ENCODE data around the gene SQOR.
A peak's percentile ranks its signal among the peaks of the same experiment; 100 is the strongest.

SQOR gene

DNA sequence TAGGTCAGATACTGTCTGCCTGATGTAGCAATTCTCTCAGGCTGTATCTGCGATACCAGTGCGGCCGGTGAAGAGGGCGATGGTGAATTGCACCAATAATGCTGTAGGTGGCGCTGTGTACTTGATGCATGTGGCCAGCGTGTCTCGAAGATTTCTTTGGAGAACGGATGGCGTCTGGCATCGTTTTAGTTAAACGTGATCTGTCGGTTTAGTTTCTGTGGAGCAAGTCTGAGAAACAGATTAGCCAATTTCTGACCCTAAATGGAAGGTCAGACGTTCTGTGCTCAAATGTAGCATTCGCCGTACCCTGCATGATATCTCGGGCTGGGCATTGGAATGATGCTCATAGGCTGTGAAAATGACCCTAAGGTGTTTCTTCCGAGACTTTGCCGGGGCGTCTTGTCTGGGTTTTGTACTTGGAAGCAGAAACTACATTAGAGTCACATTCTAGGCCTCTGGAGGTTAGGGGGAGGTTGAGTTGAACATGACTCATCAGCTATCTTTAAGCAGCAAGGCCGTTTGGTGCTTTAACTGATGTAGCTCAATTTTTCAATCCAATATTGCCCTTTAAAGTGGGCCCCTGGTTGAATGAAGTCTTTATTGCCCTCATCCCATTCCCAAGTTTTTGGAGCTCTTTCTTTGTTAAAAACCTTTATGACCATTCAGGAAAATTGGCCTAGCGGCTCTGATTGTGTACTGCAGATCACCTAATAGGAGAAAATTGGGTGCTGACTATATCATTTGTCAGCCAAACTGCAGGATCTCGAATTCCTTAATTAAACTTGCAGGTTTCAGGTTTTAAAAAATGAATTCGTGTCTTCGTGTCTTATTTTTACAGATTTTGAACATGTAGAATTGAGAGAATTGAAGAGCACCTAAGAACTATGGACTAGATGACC lies 80.0 kb downstream of the SQOR start:
- DNase-seq: peak; percentile 32

DNA sequence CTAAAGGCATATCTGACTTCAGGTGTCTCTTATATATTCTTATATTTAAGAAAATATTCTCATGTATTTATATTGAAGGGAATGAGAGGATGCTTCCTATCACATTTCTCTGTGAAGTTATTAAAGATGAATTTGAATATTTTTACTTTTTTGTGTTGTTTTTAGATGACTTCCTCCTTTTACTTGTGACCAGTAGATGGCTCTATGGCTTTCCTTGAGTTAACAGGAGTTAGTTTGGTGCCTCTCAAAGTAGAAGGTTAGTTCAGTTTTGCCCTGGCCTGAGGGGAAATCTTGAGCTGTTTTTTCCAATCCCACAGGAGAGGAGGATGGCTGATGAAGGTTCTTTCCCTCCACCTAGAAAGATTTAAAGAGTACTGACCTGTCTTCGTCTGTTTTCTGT lies 80.7 kb downstream of the SQOR start:
- DNase-seq: no peak

DNA sequence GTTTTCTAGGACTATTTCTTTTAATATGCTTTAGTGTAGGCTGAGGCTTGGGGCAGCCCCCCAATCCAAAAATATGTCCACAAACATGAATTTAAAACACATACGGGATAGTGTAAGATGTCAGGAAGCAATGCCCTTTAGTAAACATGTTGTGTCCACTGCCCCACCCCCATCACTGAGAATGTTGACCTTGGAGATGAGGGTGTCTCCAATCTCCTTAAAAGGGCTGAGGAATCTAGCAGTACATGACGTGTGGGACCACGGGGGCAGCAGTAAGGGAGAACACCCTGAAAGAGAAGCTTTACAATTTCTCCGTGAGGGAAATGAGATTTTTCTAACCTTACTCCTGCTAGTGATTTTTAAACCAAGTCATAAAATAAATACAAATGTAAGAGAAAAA lies 84.7 kb downstream of the SQOR start:
- no peak for DNase-seq

DNA sequence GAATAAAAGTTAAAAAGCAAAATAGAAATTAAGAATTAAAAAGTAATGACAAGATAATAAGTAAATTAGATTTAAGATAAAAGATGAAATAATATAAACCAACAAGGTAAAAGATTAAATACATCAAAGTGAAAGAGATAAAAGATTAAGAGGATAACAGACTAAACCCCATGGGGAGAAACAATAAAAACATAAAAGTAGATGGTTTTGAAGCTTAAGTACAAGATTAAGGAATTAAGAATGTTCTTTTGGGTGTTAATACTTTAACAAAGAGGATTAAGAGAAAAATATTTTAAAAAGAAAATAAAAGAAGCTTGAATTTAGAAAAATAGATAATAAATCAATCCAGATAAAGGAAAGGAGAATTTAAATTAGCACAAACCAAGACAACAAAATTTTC lies 85.4 kb downstream of the SQOR start:
- no peak for DNase-seq

DNA sequence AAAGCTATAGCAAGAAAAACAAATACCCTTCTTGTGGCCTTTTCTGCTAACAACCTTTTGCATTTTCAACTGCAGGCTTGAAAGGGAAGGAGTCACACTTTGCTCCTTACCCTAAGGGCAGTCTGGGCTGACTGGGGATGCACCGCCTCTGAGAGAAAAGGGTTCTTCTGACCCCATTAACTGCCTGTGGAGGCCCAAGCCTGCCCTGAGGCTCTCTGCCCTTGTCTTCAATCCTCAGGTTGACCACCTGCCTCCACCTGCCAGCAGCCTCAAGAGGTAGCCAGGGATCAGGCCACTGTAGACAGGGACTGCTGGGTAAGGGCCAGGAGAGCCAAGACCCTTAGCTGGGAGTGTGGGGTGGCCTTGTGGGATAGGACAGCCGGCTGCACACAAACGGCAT lies 93.8 kb downstream of the SQOR start:
- DNase-seq: no peak

DNA sequence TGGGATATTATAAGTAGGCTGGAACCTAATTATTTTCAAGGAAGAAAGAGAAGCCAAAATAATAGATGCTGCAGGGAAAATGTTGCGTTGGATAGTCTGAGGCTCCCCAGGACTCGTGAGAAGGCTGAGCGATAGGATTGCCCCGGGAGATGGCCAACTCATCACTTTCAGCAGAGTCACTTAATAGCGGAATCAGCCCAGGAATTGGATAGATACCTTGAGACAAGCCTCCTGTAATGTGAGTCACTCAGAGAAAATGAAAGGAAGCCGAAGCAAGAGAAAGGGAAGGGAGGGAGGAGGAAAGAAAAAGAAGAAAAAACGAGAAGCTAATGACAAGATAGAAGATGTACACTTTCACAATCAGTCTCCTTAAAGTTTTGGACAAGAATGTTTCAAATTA lies 94.3 kb downstream of the SQOR start:
- no peak for DNase-seq

DNA sequence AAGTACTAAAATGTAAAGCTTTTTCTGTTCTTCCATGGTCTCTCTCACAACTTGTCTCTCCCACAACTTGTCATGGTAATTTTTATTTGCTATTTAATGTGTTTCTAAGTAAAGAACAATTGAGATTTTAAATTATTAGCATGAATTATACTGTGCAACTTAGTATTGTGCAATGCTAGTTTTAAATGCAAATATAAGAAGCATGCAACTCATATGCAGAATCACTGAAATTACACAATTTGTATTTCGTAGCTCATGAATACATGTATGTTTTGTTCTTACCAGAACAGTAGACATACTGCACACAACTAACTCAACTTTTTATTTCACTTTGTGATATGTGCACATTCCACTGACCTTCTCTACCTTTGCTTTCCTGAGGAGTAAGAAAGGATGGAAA lies 96.5 kb downstream of the SQOR start:
- DNase-seq: no peak

DNA sequence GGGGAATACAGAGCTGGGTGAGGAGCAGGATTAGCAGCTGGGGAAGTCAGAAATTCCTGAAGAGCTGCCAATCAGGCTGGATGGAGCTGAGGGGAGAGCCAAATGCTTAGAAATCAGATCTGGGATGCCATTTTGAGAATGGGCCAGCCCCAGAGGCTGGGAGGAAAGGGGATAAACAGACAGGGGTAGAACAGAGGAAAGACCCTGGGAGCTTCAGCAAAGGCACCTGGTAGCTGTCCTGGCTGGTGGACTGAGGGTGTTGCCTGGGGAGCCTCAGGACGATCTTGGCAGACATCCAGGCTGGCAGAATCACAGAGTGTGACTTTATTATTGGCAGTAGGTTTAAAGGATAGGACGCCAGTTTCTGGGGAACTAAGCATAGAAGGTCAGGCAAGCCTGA lies 97.8 kb downstream of the SQOR start:
- DNase-seq: no peak

DNA sequence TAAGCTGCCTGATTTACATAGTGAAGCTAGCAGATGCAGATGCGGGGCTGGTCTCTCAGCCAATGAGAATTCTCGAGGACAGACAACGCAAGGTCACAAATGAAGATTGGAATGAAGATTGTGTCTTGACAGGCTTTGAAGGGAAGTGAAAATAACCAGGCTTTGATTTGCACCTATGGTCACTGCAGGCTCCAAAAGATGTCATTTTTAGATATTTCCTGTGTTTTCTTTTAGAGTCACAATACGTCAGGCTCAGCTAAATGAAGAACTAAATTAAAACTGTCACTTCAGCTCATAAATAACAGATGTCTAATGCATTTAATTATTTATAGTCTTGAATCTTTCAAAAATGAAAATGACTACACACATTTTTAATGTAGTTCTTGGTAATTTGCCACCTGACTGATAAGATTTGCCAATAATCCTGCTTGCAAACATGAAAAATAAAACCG lies 99.5 kb downstream of the SQOR start:
- no peak for DNase-seq

All from SHP77 treated with DMSO at 0.1 percent for 48 hours (cell line).